WTC11 (cell line): ENCODE measurements around the gene CTNNBIP1. TPM values are rescaled to one million over a fixed set of nuclear protein-coding genes. Genes with fewer than 3 reads are reported as not detected.
A peak's percentile ranks its signal among the peaks of the same experiment; 100 is the strongest.

Experiments
- ATAC-seq: fragments of 200-7000 bp; cut with Tn5 transposase; 2 replicates; pipeline ENCODE4 v1.10.0; 2021; ENCODE audit warnings: mild to moderate bottlenecking, moderate library complexity
- CTCF ChIA-PET: fragments of 300-600 bp; sonication (Branson Sonifier 250); formaldehyde crosslinking; loops from one replicate; lab custom pipeline; 2021; ENCODE audit warnings: antibody characterized with exemption; lab: Charles Lee
- POLR2A ChIA-PET: fragments of 350-600 bp; sonication (Branson Sonifier 250); formaldehyde crosslinking; loops from one replicate; lab custom pipeline; 2021; ENCODE audit warnings: antibody characterized with exemption; lab: Charles Lee
- DNase-seq: peaks from one replicate; pipeline ENCODE4 v3.0.0; 2021; ENCODE audit warnings: low spot score
- H3K27ac Mint-ChIP-seq: 2 replicates; pipeline ENCODE4 v1.8.0; 2021; ENCODE audit warnings: mixed read lengths
- H3K27me3 Mint-ChIP-seq: 2 replicates; pipeline ENCODE4 v1.8.0; 2021; ENCODE audit warnings: low read depth, mild to moderate bottlenecking, moderate library complexity, mixed read lengths
- H3K36me3 Mint-ChIP-seq: 2 replicates; pipeline ENCODE4 v1.8.0; 2021; ENCODE audit warnings: mixed read lengths
- H3K4me1 Mint-ChIP-seq: 2 replicates; pipeline ENCODE4 v1.8.0; 2022; ENCODE audit warnings: mixed read lengths
- H3K4me3 Mint-ChIP-seq: 2 replicates; pipeline ENCODE4 v1.8.0; 2021; ENCODE audit warnings: mild to moderate bottlenecking, moderate library complexity, mixed read lengths
- H3K9me3 Mint-ChIP-seq: 2 replicates; pipeline ENCODE4 v1.8.0; 2021; ENCODE audit warnings: mixed read lengths
- ATF1 ChIP-seq: sonication (generic); formaldehyde crosslinking; IDR thresholded peaks from 2 replicates; pipeline ENCODE4 v1.8.1; 2023; ENCODE audit warnings: mild to moderate bottlenecking, moderate library complexity, missing genetic modification reagents
- FOXK1 ChIP-seq: sonication (generic); formaldehyde crosslinking; IDR thresholded peaks from 2 replicates; pipeline ENCODE4 v1.8.0; 2022; ENCODE audit warnings: mild to moderate bottlenecking, moderate library complexity, missing genetic modification reagents
- GABPB1 ChIP-seq: sonication (generic); formaldehyde crosslinking; IDR thresholded peaks from 2 replicates; pipeline ENCODE4 v1.8.1; 2023; ENCODE audit warnings: mild to moderate bottlenecking, missing genetic modification reagents
- GRHL2 ChIP-seq: fragments of 250-450 bp; sonication (Bioruptor Pico); IDR thresholded peaks from 2 replicates; pipeline ENCODE4 v1.8.0; 2022; ENCODE audit warnings: mild to moderate bottlenecking, moderate library complexity; ENCODE audit not compliant: insufficient replicate concordance, severe bottlenecking
- MXD4 ChIP-seq: fragments of 250-450 bp; sonication (Bioruptor Pico); IDR thresholded peaks from 2 replicates; pipeline ENCODE4 v1.8.0; 2021; ENCODE audit warnings: mild to moderate bottlenecking, moderate library complexity, borderline replicate concordance
- NFE2L1 ChIP-seq: sonication (generic); formaldehyde crosslinking; IDR thresholded peaks from 2 replicates; pipeline ENCODE4 v1.8.1; 2023; ENCODE audit warnings: missing genetic modification reagents
- RELA ChIP-seq: sonication (generic); formaldehyde crosslinking; IDR thresholded peaks from 2 replicates; pipeline ENCODE4 v1.8.1; 2022; ENCODE audit warnings: missing genetic modification reagents, mild to moderate bottlenecking, borderline replicate concordance
- RORB ChIP-seq: fragments of 250-450 bp; sonication (Bioruptor Pico); IDR thresholded peaks from 2 replicates; pipeline ENCODE4 v1.9.0; 2021; ENCODE audit warnings: mild to moderate bottlenecking
- SMAD4 ChIP-seq: sonication (generic); formaldehyde crosslinking; IDR thresholded peaks from 2 replicates; pipeline ENCODE4 v1.8.0; 2022; ENCODE audit warnings: mild to moderate bottlenecking, missing genetic modification reagents
- TP53 ChIP-seq: sonication (generic); formaldehyde crosslinking; IDR thresholded peaks from 2 replicates; pipeline ENCODE4 v1.8.1; 2023; ENCODE audit warnings: mild to moderate bottlenecking, missing genetic modification reagents
- total RNA-seq: library from RNA; stranded (reverse); gene quantifications from 3 replicates; pipeline ENCODE4 v1.2.3, GENCODE V29; 2021
- TF ChIP-seq, protein P1 (sequence below): fragments of 250-450 bp; sonication (Bioruptor Pico); IDR thresholded peaks from 2 replicates; pipeline ENCODE4 v1.8.0; 2021; ENCODE audit warnings: mild to moderate bottlenecking
- TF ChIP-seq, protein P2 (sequence below): sonication (generic); formaldehyde crosslinking; IDR thresholded peaks from 2 replicates; pipeline ENCODE4 v1.8.0; 2022; ENCODE audit warnings: mild to moderate bottlenecking, missing genetic modification reagents
- TF ChIP-seq, protein P3 (sequence below): sonication (generic); formaldehyde crosslinking; IDR thresholded peaks from 2 replicates; pipeline ENCODE4 v1.8.1; 2022; ENCODE audit warnings: mild to moderate bottlenecking, missing genetic modification reagents, moderate library complexity, borderline replicate concordance
- TF ChIP-seq, protein P4 (sequence below): sonication (generic); formaldehyde crosslinking; IDR thresholded peaks from 2 replicates; pipeline ENCODE4 v1.8.1; 2023; ENCODE audit warnings: mild to moderate bottlenecking, missing genetic modification reagents, moderate library complexity
- TF ChIP-seq, protein P5 (sequence below): sonication (generic); formaldehyde crosslinking; IDR thresholded peaks from 2 replicates; pipeline ENCODE4 v1.8.0; 2022; ENCODE audit warnings: mild to moderate bottlenecking, missing genetic modification reagents
- TF ChIP-seq, protein P6 (sequence below): fragments of 250-450 bp; sonication (Bioruptor Pico); IDR thresholded peaks from 2 replicates; pipeline ENCODE4 v2.1.2; 2022; ENCODE audit warnings: mild to moderate bottlenecking, moderate library complexity
- TF ChIP-seq, protein P7 (sequence below): sonication (generic); formaldehyde crosslinking; IDR thresholded peaks from 2 replicates; pipeline ENCODE4 v1.8.1; 2022; ENCODE audit warnings: low read depth, mild to moderate bottlenecking, moderate library complexity, missing genetic modification reagents, borderline replicate concordance
- TF ChIP-seq, protein P8 (sequence below): sonication (generic); formaldehyde crosslinking; IDR thresholded peaks from 2 replicates; pipeline ENCODE4 v1.8.0; 2023; ENCODE audit warnings: missing genetic modification reagents, mild to moderate bottlenecking, borderline replicate concordance

CTNNBIP1 gene
- total RNA-seq, 1 experiment from 2014 or later, result 58.2 TPM

DNA sequence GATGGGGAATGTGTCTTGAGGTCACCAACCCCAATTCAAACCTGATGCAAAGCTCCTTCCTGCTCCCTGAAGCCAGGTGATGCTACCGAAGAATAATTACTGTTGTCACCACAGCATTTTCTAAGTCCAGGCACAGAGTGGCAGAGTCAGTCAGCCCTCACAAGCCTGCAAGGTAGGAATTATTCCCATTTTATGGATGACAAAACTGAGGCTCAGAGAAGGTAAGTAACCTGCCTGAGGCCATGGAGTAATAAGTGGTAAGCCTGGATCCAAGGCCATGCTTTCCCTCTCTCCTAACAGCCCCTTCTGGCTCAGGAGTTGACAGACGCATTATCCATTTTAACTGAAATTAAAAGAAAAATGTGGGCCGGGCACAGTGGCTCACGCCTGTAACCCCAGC, 23.0 kb downstream of the CTNNBIP1 start (continued):
- no peak for TF ChIP-seq GRHL2 (CRISPR knock-in tag)

DNA sequence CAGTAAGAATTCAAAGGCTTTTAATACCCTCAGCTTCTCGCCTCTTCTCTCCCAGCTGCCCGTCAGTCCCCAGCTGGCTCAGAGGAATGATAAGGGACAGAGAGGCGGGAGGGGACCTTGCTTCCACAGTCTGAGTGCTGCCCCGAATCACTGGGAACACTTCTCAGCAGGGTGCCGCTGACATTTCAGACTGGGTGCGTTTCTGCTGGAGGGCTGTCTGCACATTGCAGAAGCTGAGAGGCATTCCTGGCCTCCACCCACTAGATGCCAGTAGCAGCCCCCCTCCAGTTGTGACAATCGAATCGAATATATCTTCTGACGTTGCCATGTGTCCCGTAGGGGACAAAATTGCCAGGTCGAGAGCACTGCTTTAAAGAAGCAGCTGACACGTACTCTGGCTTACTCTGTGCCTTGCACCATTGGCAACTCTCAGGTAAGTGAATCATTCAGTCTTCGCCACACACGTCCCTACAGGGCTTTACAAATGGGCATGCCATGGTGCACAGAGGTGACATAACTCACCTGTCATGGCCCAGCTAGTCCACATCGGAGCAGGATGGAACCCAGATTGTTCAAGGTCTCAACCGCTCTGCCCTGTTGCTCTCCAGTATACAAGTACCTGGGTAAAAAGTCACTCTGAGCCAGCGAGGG, 23.9 kb downstream of the CTNNBIP1 start:
- H3K9me3 Mint-ChIP-seq, result no peaks in the 10 kb centered on the region
- H3K4me3 Mint-ChIP-seq, result no peak overlapping the region
- ChIA-PET POLR2A (interaction anchor here (1.0 kb wide), 1 partner anchor 15 kb away, joined by 3 read pairs; no protein-coding TSS in a partner anchor), CTCF (interaction anchor here (0.6 to 1.6 kb wide), 6 partner anchors 8 to 1203 kb away, joined by 3 to 4 read pairs (median 3); no protein-coding TSS in a partner anchor)
- peak overlapping the region; percentile 86; the same call in 1 of the 2 replicates for H3K27ac Mint-ChIP-seq
- TF ChIP-seq, protein P1, sequence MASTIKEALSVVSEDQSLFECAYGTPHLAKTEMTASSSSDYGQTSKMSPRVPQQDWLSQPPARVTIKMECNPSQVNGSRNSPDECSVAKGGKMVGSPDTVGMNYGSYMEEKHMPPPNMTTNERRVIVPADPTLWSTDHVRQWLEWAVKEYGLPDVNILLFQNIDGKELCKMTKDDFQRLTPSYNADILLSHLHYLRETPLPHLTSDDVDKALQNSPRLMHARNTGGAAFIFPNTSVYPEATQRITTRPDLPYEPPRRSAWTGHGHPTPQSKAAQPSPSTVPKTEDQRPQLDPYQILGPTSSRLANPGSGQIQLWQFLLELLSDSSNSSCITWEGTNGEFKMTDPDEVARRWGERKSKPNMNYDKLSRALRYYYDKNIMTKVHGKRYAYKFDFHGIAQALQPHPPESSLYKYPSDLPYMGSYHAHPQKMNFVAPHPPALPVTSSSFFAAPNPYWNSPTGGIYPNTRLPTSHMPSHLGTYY, result no peak
- TF ChIP-seq, protein P2, sequence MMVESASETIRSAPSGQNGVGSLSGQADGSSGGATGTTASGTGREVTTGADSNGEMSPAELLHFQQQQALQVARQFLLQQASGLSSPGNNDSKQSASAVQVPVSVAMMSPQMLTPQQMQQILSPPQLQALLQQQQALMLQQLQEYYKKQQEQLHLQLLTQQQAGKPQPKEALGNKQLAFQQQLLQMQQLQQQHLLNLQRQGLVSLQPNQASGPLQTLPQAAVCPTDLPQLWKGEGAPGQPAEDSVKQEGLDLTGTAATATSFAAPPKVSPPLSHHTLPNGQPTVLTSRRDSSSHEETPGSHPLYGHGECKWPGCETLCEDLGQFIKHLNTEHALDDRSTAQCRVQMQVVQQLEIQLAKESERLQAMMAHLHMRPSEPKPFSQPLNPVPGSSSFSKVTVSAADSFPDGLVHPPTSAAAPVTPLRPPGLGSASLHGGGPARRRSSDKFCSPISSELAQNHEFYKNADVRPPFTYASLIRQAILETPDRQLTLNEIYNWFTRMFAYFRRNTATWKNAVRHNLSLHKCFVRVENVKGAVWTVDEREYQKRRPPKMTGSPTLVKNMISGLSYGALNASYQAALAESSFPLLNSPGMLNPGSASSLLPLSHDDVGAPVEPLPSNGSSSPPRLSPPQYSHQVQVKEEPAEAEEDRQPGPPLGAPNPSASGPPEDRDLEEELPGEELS, result no peak
- TF ChIP-seq ATF1 (CRISPR knock-in tag), result no peak
- no peak for TF ChIP-seq RELA (CRISPR knock-in tag)
- TF ChIP-seq FOXK1, result no peak
- TF ChIP-seq SMAD4 (CRISPR knock-in tag), result no peak
- no peak for TF ChIP-seq MXD4 (CRISPR knock-in tag)
- no peaks in the 10 kb centered on the region for H3K36me3 Mint-ChIP-seq
- ATAC-seq (no peak), DNase-seq (no peak)
- H3K27me3 Mint-ChIP-seq, result no peaks in the 10 kb centered on the region
- peaks cover 32% of the 10 kb centered on the region for H3K4me1 Mint-ChIP-seq

DNA sequence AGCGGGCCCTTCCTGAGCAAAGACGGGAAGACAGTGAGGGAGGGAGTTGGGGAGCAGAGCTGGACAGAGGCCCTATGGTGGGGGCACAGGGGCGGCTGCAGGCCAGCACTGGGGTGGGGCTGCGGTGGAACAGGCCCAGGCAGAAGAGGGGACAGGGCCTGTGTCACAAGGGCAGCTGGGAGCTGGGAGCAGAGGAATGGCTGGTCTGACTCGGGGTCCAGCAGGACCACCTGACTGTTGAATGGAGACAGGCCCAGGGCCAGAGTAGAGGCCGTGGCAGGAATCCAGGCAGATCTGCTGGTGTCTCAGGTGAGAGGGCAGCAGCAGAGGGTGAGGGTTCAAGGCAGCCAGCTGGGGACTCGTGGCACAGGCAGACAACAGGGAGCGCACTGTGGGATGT, 25.3 kb downstream of the CTNNBIP1 start:
- H3K27ac Mint-ChIP-seq, result peak overlapping the region; percentile 67
- TF ChIP-seq, protein P3, sequence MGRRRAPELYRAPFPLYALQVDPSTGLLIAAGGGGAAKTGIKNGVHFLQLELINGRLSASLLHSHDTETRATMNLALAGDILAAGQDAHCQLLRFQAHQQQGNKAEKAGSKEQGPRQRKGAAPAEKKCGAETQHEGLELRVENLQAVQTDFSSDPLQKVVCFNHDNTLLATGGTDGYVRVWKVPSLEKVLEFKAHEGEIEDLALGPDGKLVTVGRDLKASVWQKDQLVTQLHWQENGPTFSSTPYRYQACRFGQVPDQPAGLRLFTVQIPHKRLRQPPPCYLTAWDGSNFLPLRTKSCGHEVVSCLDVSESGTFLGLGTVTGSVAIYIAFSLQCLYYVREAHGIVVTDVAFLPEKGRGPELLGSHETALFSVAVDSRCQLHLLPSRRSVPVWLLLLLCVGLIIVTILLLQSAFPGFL (CRISPR knock-in tag), result no peak
- TF ChIP-seq, protein P4, sequence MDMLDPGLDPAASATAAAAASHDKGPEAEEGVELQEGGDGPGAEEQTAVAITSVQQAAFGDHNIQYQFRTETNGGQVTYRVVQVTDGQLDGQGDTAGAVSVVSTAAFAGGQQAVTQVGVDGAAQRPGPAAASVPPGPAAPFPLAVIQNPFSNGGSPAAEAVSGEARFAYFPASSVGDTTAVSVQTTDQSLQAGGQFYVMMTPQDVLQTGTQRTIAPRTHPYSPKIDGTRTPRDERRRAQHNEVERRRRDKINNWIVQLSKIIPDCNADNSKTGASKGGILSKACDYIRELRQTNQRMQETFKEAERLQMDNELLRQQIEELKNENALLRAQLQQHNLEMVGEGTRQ (CRISPR knock-in tag), result no peak
- no peak for TF ChIP-seq TP53 (CRISPR knock-in tag)
- TF ChIP-seq, protein P5, sequence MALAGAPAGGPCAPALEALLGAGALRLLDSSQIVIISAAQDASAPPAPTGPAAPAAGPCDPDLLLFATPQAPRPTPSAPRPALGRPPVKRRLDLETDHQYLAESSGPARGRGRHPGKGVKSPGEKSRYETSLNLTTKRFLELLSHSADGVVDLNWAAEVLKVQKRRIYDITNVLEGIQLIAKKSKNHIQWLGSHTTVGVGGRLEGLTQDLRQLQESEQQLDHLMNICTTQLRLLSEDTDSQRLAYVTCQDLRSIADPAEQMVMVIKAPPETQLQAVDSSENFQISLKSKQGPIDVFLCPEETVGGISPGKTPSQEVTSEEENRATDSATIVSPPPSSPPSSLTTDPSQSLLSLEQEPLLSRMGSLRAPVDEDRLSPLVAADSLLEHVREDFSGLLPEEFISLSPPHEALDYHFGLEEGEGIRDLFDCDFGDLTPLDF (CRISPR knock-in tag), result no peak
- no peak for TF ChIP-seq NFE2L1 (CRISPR knock-in tag)
- TF ChIP-seq, protein P6, sequence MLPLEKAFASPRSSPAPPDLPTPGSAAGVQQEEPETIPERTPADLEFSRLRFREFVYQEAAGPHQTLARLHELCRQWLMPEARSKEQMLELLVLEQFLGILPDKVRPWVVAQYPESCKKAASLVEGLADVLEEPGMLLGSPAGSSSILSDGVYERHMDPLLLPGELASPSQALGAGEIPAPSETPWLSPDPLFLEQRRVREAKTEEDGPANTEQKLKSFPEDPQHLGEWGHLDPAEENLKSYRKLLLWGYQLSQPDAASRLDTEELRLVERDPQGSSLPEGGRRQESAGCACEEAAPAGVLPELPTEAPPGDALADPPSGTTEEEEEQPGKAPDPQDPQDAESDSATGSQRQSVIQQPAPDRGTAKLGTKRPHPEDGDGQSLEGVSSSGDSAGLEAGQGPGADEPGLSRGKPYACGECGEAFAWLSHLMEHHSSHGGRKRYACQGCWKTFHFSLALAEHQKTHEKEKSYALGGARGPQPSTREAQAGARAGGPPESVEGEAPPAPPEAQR (CRISPR knock-in tag), result no peak
- no peak for TF ChIP-seq RORB (CRISPR knock-in tag)
- TF ChIP-seq, protein P7, sequence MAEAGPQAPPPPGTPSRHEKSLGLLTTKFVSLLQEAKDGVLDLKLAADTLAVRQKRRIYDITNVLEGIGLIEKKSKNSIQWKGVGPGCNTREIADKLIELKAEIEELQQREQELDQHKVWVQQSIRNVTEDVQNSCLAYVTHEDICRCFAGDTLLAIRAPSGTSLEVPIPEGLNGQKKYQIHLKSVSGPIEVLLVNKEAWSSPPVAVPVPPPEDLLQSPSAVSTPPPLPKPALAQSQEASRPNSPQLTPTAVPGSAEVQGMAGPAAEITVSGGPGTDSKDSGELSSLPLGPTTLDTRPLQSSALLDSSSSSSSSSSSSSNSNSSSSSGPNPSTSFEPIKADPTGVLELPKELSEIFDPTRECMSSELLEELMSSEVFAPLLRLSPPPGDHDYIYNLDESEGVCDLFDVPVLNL (CRISPR knock-in tag), result no peak
- TF ChIP-seq, protein P8, sequence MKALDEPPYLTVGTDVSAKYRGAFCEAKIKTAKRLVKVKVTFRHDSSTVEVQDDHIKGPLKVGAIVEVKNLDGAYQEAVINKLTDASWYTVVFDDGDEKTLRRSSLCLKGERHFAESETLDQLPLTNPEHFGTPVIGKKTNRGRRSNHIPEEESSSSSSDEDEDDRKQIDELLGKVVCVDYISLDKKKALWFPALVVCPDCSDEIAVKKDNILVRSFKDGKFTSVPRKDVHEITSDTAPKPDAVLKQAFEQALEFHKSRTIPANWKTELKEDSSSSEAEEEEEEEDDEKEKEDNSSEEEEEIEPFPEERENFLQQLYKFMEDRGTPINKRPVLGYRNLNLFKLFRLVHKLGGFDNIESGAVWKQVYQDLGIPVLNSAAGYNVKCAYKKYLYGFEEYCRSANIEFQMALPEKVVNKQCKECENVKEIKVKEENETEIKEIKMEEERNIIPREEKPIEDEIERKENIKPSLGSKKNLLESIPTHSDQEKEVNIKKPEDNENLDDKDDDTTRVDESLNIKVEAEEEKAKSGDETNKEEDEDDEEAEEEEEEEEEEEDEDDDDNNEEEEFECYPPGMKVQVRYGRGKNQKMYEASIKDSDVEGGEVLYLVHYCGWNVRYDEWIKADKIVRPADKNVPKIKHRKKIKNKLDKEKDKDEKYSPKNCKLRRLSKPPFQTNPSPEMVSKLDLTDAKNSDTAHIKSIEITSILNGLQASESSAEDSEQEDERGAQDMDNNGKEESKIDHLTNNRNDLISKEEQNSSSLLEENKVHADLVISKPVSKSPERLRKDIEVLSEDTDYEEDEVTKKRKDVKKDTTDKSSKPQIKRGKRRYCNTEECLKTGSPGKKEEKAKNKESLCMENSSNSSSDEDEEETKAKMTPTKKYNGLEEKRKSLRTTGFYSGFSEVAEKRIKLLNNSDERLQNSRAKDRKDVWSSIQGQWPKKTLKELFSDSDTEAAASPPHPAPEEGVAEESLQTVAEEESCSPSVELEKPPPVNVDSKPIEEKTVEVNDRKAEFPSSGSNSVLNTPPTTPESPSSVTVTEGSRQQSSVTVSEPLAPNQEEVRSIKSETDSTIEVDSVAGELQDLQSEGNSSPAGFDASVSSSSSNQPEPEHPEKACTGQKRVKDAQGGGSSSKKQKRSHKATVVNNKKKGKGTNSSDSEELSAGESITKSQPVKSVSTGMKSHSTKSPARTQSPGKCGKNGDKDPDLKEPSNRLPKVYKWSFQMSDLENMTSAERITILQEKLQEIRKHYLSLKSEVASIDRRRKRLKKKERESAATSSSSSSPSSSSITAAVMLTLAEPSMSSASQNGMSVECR, result no peak
- no peak for TF ChIP-seq GABPB1 (CRISPR knock-in tag)
- TF ChIP-seq, all 79 proteins: peak for 0
- Mint-ChIP-seq H3K9me3 (no peaks in the 10 kb centered on the region), H3K36me3 (no peaks in the 10 kb centered on the region), H3K27me3 (no peaks in the 10 kb centered on the region), H3K4me3 (no peak overlapping the region), H3K4me1 (peaks cover 18% of the 10 kb centered on the region)
- ChIA-PET CTCF (interaction anchor here (1.7 kb wide), 1 partner anchor 9 kb away, joined by 5 read pairs; no protein-coding TSS in a partner anchor), POLR2A (no interaction called here)
- ATAC-seq, result no peak
- DNase-seq, result no peak
